ENCODE results near the gene KDM2A. TPM values are rescaled to one million over a fixed set of nuclear protein-coding genes. Genes with fewer than 3 reads are reported as not detected.

The KDM2A gene
- total RNA-seq, 1 experiment from 2014 or later, result 65.3 TPM

DNA sequence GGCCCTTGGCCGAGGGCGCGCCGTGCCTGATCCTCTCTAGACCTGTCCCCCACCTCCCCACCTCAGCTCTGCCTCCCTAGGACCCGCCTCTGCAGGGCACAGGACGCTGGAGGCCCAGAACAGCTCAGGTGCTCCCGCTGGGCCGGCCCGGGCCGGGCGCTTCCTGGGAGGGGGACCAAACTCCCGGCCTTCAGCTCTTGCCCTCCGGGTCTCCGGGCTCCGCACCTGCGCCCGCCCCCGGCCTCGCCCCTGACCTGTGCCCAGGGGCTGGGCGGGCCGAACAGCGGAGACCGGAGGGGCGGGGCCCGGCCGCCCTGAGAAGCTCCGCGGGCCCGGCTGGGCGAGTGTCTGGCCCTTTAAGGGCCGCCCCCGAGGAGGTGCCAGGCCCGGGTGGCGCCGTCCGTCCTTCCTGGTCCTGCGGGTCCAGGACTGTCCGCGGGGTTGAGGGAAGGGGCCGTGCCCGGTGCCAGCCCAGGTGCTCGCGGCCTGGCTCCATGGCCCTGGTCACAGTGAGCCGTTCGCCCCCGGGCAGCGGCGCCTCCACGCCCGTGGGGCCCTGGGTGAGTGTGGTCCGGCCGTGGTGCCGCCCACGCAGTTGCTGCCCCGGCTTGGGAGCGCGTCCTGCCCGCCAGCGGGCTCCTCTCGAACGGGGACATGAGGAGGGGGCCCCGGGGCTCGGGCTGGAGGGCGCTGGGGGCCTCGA is 184.2 kb downstream of the KDM2A start, which contains the start of gene SSH3:
Gene SSH3, plus strand, starts transcription at position 399 of the 703 bp plus-strand sequence. Its CDS starts 96 bp downstream, at position 495.
- Histone ChIP-seq H3K4me2 (ENCODE audit: low read length) (peak within 1 kb of the TSS; percentile 93), H3K9me3 (ENCODE audit: low read length) (no peaks in the 10 kb centered on the region), H2AFZ (ENCODE audit: low read length) (peak within 1 kb of the TSS; percentile 54), H4K20me1 (ENCODE audit: low read length) (no peaks in the 10 kb centered on the region), H3K4me1 (ENCODE audit: insufficient read depth, low read length) (peaks cover 18% of the 10 kb centered on the region), H3K9me2 (replicated peaks; ENCODE audit: low read length) (no peaks in the 10 kb centered on the region), H3K79me2 (ENCODE audit: low read length) (peaks cover 15% of the 10 kb centered on the region), H3K9ac (ENCODE audit: low read length) (peak within 1 kb of the TSS; percentile 91), H3K36me3 (ENCODE audit: low read depth, low read length) (peaks cover 15% of the 10 kb centered on the region; the same call in 1 of the 2 replicates), H3K27ac (ENCODE audit: low read length) (peak within 1 kb of the TSS; percentile 55), H3F3A (ENCODE audit: low read length, unreplicated experiment) (no peaks in the 10 kb centered on the region), H3K4me3 (ENCODE audit: low read length) (peak within 1 kb of the TSS; percentile 93), H3K27me3 (ENCODE audit: low read length) (no peaks in the 10 kb centered on the region)
- peak; percentile 82 for ATAC-seq
- BruUV-seq (replicated peaks), result no TSS peak
- POLR2A ChIA-PET (ENCODE audit: unreplicated experiment), result interaction anchor here (0.7 to 1.0 kb wide), 4 partner anchors 10 to 34 kb away, joined by 3 to 5 read pairs (median 3); no protein-coding TSS in a partner anchor
- intact Hi-C loops (cut with micrococcal nuclease), result loop anchor here (1.0 to 5.0 kb wide), 2 partner anchors 9 to 36 kb away; partner anchors contain the start of gene GRK2
- CTCF ChIA-PET, result interaction anchor here (0.6 to 2.0 kb wide), 2 partner anchors 14 to 43 kb away, joined by 3 to 14 read pairs; no protein-coding TSS in a partner anchor
- peak; percentile 88 for DNase-seq
- TF ChIP-seq CTCF (conservative IDR thresholded peaks at IDR 0.05; ENCODE audit: low read depth, low read length) (no peak), EZH2 (IDR thresholded peaks at IDR 0.05; ENCODE audit: low read length, unreplicated experiment) (no peak)

GRCh38 chr11:67303835-67304411 is 184.9 kb downstream of the KDM2A start:
- CTCF ChIA-PET, result interaction anchor here (2.0 kb wide), 1 partner anchor 14 kb away, joined by 14 read pairs; no protein-coding TSS in a partner anchor
- POLR2A ChIA-PET (ENCODE audit: unreplicated experiment), result interaction anchor here (0.7 to 1.0 kb wide), 2 partner anchors 11 to 34 kb away, joined by 3 read pairs; no protein-coding TSS in a partner anchor
- no TSS peak for BruUV-seq (replicated peaks)

More at GRCh38 chr11:67303835-67304411, 184.9 kb downstream of the KDM2A start:
- no peaks in the 10 kb centered on the region for H3K9me3 ChIP-seq (ENCODE audit: low read length)
- H3K36me3 ChIP-seq (ENCODE audit: low read depth, low read length), result peaks cover 12% of the 10 kb centered on the region; the same call in 1 of the 2 replicates
- no peaks in the 10 kb centered on the region for H3K9me2 ChIP-seq (replicated peaks; ENCODE audit: low read length)
- TF ChIP-seq CTCF (conservative IDR thresholded peaks at IDR 0.05; ENCODE audit: low read depth, low read length) (no peak), EZH2phosphoT487 (IDR thresholded peaks at IDR 0.05; ENCODE audit: borderline replicate concordance, low read length) (no peak), EZH2 (IDR thresholded peaks at IDR 0.05; ENCODE audit: low read length, unreplicated experiment) (no peak)
- no peaks in the 10 kb centered on the region for H3K27me3 ChIP-seq (ENCODE audit: low read length)
- peaks cover 18% of the 10 kb centered on the region for H3K4me1 ChIP-seq (ENCODE audit: insufficient read depth, low read length)
- H4K20me1 ChIP-seq (ENCODE audit: low read length), result no peaks in the 10 kb centered on the region
- ATAC-seq (peak; percentile 43), DNase-seq (peak; percentile 63)
- peak overlapping the region; percentile 91 for H3K9ac ChIP-seq (ENCODE audit: low read length)
- peaks cover 15% of the 10 kb centered on the region for H3K79me2 ChIP-seq (ENCODE audit: low read length)
- H2AFZ ChIP-seq (ENCODE audit: low read length), result peak overlapping the region; percentile 54
- H3K27ac ChIP-seq (ENCODE audit: low read length), result peak overlapping the region; percentile 55
- no peaks in the 10 kb centered on the region for H3F3A ChIP-seq (ENCODE audit: low read length, unreplicated experiment)
- peak overlapping the region; percentile 93 for H3K4me3 ChIP-seq (ENCODE audit: low read length)
- H3K4me2 ChIP-seq (ENCODE audit: low read length), result peak overlapping the region; percentile 93
- intact Hi-C loops (cut with micrococcal nuclease), result loop anchor here (1.0 to 5.0 kb wide), 2 partner anchors 8 to 37 kb away; partner anchors contain the start of gene GRK2
